ENCODE results near the gene DPRX.
"Not testable (repeated sequence)": the region's sequence is repeated elsewhere in the genome, so short reads cannot be mapped to it uniquely, and the experiment has no call there.

Gene DPRX

DNA sequence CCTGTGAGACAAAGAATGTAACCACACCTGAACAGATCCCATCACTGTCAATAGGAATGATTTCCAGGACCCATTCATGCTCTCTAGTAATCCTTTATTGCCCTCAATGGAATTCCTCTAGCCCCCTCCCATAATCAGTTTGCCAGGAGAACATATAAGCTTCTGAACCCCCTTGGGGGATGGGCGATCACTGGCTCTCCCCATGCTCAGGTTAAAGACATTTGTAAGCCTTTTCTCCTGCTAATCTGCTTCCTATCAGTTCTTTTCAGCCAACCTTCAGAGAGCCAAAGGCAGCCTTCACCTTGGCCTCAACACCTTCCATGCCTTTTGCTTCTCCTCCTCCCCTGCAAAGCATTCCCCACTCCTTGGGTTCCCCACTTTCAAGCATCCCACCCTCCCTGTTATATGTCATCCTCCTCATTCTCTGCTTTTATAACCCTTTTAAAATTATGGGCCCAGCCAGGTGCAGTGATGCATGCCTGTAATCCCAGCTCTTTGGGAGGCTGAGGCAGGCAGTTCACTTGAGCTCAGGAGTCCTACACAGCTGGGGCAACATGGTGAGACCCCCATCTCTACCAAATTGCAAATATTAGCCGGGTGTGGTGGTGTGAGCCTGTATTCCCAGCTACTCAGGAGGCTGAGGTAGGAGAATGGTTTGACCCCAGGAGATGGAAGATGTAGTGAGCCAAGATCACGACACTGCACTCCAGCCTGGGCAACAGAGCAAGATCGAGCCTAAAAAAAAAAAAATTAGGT lies 12.4 kb downstream of the DPRX start:
- DNase-seq (ENCODE audit: low read depth in 1 of 2, low spot score in 1 of 2) = no peak

- no peak for DNase-seq (ENCODE audit: low read depth in 1 of 2, low spot score in 1 of 2)
These were observed 14.3 kb downstream of the DPRX start for GRCh38 chr19:53646144-53646543.

- no peak for DNase-seq (ENCODE audit: low read depth in 1 of 2, low spot score in 1 of 2)
These were observed 15.6 kb downstream of the DPRX start for GRCh38 chr19:53647350-53647749.

- DNase-seq (ENCODE audit: low read depth in 1 of 2, low spot score in 1 of 2) = no peak
These were observed 16.0 kb downstream of the DPRX start for GRCh38 chr19:53647792-53648191.

DNA sequence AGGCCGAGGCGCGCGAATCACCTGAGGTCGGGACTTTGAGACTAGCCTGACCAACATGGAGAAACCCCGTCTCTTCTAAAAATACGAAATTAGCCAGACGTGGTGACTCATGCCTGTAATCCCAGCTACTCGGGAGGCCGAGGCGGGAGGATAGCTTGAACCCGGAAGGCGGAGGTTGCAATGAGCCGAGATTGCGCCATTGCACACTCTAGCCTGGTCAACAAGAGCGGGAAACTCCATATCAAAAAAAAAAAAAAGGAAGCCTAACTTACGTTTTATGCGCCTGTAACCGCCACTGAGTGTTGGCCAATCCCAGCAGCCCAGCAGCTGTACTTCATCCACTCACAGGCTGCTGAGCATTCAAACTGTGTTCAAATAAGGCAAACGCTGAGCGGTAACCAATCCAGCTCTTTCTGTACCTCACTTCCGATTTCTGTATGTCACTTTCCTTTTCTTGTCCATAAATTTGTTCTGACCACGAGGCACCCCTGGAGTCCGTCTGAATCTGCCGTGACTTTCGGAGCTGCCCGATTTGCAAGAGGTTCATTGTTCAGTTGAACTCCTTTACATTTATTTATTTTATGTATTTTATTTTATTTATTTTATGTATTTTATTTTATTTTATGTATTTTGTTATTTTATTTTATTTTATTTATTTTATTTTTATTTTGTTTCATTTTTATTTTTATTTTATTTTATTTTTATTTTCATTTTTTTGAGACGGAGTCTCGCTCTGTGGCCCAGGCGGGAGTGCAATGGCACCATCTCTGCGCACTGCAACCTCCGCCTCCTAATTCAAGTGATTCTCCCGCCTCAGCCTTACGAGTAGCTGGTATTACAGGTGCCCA lies 18.2 kb downstream of the DPRX start:
- no peak for DNase-seq (ENCODE audit: low read depth in 1 of 2, low spot score in 1 of 2)

- no peak for DNase-seq (ENCODE audit: low read depth in 1 of 2, low spot score in 1 of 2)
These were observed 20.7 kb downstream of the DPRX start for GRCh38 chr19:53652476-53652875.

DNA sequence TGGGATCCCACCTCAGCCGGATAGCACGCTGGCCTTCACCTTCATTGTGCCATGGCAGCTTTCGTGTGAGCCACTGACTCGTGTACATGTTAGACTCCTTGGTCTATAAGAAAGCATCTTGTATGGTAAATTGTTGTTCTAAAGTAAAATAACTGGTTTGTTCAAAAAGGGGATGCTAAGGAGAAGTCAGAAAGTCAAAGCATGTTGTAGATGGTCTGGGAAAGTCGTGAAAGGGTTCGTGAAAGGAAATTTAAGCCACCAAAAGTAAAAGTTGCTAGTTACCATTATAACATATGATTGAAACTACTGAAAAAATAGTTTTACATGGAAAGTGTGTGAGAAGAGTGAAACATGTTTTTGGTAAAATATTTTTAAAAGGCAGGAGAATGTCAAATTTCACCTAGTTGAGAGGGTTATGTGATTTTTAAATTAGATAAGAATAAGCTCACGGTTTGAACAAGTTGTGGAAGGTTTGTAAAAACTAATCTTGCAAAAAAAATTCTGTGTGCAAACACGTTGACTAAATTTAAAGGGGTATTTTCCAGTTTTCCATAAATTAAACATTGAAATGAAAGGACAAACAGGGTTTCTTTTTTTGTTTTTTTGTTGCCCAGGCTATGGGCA lies 23.4 kb downstream of the DPRX start:
- no peak for DNase-seq (ENCODE audit: low read depth in 1 of 2, low spot score in 1 of 2)

DNA sequence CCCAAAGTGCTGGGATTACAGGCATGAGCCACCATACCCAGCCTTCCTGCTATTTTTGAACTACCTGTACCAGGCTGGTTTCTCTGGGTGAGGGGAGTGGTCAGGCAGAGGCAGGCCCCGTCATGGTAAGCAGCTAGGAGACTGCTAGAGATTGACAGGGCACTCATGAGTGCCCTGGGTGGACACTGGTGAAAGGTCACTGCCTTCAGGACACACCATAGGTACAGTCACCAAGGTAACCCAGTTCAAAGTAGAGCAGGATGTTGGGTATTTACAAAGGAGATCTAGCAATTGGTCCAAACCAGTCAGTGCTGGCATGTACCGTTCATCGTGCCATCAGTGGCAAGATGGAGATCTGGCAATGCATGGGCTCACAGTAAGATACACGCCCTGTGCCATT lies 25.5 kb downstream of the DPRX start:
- DNase-seq (ENCODE audit: low read depth in 1 of 2, low spot score in 1 of 2) = no peak

GRCh38 chr19:53657778-53658177 lies 26.0 kb downstream of the DPRX start:
- no peak for DNase-seq (ENCODE audit: low read depth in 1 of 2, low spot score in 1 of 2)

GRCh38 chr19:53659292-53659691 lies 27.5 kb downstream of the DPRX start:
- no peak for DNase-seq (ENCODE audit: low read depth in 1 of 2, low spot score in 1 of 2)

GRCh38 chr19:53660584-53660983 lies 28.8 kb downstream of the DPRX start:
- no peak for DNase-seq (ENCODE audit: low read depth in 1 of 2, low spot score in 1 of 2)

GRCh38 chr19:53662209-53662608 lies 30.4 kb downstream of the DPRX start:
- no peak for DNase-seq (ENCODE audit: low read depth in 1 of 2, low spot score in 1 of 2)

- DNase-seq (ENCODE audit: low read depth in 1 of 2, low spot score in 1 of 2) = no peak
These were observed 32.4 kb downstream of the DPRX start for GRCh38 chr19:53664152-53664551.

- no peak for DNase-seq (ENCODE audit: low read depth in 1 of 2, low spot score in 1 of 2)
These were observed 33.0 kb downstream of the DPRX start for GRCh38 chr19:53664760-53665159.

DNA sequence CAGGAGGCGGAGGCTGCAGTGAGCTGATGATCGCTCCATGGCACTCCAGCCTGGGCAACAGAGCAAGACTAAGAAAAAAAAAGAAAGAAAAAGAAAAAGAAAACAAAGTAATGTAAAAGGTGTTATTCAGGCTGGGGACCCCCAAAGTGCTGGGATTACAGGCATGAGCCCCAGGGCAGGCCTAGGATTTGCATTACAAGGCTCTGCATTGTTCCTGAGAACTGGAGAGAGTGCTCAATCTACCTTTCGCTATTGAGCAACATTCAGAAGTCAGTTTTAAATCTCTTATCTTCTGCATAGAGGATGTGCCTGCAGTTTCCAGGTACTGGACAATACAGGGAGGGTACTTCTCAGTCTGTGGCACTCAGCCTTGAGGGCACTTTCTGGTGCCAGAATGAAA lies 34.5 kb downstream of the DPRX start:
- DNase-seq (ENCODE audit: low read depth in 1 of 2, low spot score in 1 of 2) = not testable (repeated sequence)

DNA sequence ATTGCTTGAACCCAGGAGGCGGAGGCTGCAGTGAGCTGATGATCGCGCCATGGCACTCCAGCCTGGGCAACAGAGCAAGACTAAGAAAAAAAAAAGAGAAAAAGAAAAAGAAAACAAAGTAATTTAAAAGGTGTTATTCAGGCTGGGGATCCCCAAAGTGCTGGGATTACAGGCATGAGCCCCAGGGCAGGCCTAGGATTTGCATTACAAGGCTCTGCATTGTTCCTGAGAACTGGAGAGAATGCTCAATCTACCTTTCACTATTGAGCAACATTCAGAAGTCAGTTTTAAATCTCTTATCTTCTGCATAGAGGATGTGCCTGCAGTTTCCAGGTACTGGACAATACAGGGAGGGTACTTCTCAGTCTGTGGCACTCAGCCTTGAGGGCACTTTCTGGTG lies 37.0 kb downstream of the DPRX start:
- DNase-seq (ENCODE audit: low read depth in 1 of 2, low spot score in 1 of 2) = not testable (repeated sequence)

GRCh38 chr19:53670345-53670744 lies 38.5 kb downstream of the DPRX start:
- DNase-seq (ENCODE audit: low read depth in 1 of 2, low spot score in 1 of 2) = no peak

- DNase-seq (ENCODE audit: low read depth in 1 of 2, low spot score in 1 of 2) = no peak
These were observed 39.9 kb downstream of the DPRX start for GRCh38 chr19:53671663-53672062.
